NT2/D1 (cell line): ENCODE data around the gene SHOX.

Experiments
- YY1 ChIP-seq: IDR thresholded peaks from 2 replicates; pipeline ENCODE4 v1.6.1; 2011; ENCODE audit not compliant: insufficient read length, insufficient read depth
- ZNF274 ChIP-seq: IDR thresholded peaks from 2 replicates; pipeline ENCODE4 v1.6.1; 2011; ENCODE audit warnings: mild to moderate bottlenecking, low read depth, low read length

- TF ChIP-seq ZNF274 (no peak), YY1 (no peak)
Measured at GRCh38 chrX:672931-673330, 42.3 kb downstream of the SHOX start.
